Uterus (tissue), 4 donors: ENCODE data around the gene EFNB3. TPM values are rescaled to one million over a fixed set of nuclear protein-coding genes. Genes with fewer than 3 reads are reported as not detected.
A peak's percentile ranks its signal among the peaks of the same experiment; 100 is the strongest.

Source experiments
- DNase-seq, 2 donors: peaks; one replicate each; pipeline ENCODE4 v3.0.0-alpha.2; 2019 to 2020
- H3K27ac ChIP-seq, 2 donors: fragments of 200-600 bp; sonication (generic); 1 replicate in 1 of 2; 2 replicates in 1 of 2; pipeline ENCODE4 v1.5.1; 2016 to 2018
- H3K27me3 ChIP-seq, 2 donors: fragments of 200-600 bp; sonication (generic); one replicate each; pipeline ENCODE4 v1.5.1; 2018 to 2019; ENCODE audit warnings: control low read depth in 1 of 2
- H3K36me3 ChIP-seq, 2 donors: fragments of 200-600 bp; sonication (generic); one replicate each; pipeline ENCODE4 v1.5.1; 2019; ENCODE audit warnings: control low read depth in 1 of 2
- H3K4me1 ChIP-seq, 2 donors: fragments of 200-600 bp; sonication (generic); one replicate each; pipeline ENCODE4 v1.5.1; 2018 to 2019; ENCODE audit warnings: control low read depth in 1 of 2
- H3K4me3 ChIP-seq, 2 donors: fragments of 200-600 bp; sonication (generic); 1 replicate in 1 of 2; 2 replicates in 1 of 2; pipeline ENCODE4 v1.5.1; 2018 to 2019; ENCODE audit warnings: mild to moderate bottlenecking in 1 of 2
- H3K9me3 ChIP-seq, 2 donors: fragments of 200-600 bp; sonication (generic); one replicate each; pipeline ENCODE4 v1.5.1; 2019; ENCODE audit warnings: control low read depth in 1 of 2
- POLR2A ChIP-seq, 2 donors: fragments of 450-650 bp; IDR thresholded peaks; one replicate each; pipeline ENCODE4 v1.6.1; 2016; ENCODE audit warnings: antibody characterized with exemption in 2 of 2, mild to moderate bottlenecking in 1 of 2, moderate library complexity in 1 of 2
- intact Hi-C: fragments of 100-400 bp; cut with DNase I; formaldehyde crosslinking; loops from one replicate; pipeline ENCODE4 v1.15.1; 2023; ENCODE audit warnings: low total_unique reads
- total RNA-seq, 4 donors: library from RNA; depleted of rRNA in 3 of 4; stranded (reverse); fragments of >200 nt in 3 of 4; gene quantifications; one replicate each; pipeline versions ENCODE4 v1.1.0 to v1.2.4, GENCODE V29; 2014 to 2023
- TF ChIP-seq, protein P1 (sequence below), 4 experiments: fragments of 200-600 bp in 2 of 4; fragments of 450-650 bp in 2 of 4; sonication (generic) in 2 of 4; IDR thresholded peaks; one replicate each; pipeline ENCODE4 v1.5.1; 2016 to 2019; ENCODE audit warnings: antibody characterized with exemption in 4 of 4, mild to moderate bottlenecking in 2 of 4, moderate library complexity in 1 of 4
- donor health status: DM: yes; HTN: yes; CAD: no.

Gene EFNB3
- total RNA-seq, 4 donors from 2014 or later = 0.26 to 13.1 (median 5.6) TPM

GRCh38 chr17:7744416-7744815, 39.4 kb downstream of the EFNB3 start:
- H3K4me3 ChIP-seq = no peak overlapping the region
- no peaks in the 10 kb centered on the region for H3K9me3 ChIP-seq
- TF ChIP-seq POLR2A (IDR thresholded peaks at IDR 0.05) = no peak
- TF ChIP-seq, protein P1, sequence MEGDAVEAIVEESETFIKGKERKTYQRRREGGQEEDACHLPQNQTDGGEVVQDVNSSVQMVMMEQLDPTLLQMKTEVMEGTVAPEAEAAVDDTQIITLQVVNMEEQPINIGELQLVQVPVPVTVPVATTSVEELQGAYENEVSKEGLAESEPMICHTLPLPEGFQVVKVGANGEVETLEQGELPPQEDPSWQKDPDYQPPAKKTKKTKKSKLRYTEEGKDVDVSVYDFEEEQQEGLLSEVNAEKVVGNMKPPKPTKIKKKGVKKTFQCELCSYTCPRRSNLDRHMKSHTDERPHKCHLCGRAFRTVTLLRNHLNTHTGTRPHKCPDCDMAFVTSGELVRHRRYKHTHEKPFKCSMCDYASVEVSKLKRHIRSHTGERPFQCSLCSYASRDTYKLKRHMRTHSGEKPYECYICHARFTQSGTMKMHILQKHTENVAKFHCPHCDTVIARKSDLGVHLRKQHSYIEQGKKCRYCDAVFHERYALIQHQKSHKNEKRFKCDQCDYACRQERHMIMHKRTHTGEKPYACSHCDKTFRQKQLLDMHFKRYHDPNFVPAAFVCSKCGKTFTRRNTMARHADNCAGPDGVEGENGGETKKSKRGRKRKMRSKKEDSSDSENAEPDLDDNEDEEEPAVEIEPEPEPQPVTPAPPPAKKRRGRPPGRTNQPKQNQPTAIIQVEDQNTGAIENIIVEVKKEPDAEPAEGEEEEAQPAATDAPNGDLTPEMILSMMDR (IDR thresholded peaks at IDR 0.05) = no peak
- no peaks in the 10 kb centered on the region for H3K27me3 ChIP-seq
- no peak for DNase-seq
- H3K27ac ChIP-seq = peak overlapping the region; percentile 7 to 10
- H3K4me1 ChIP-seq = peaks cover 0 to 7% of the 10 kb centered on the region in 2 donors
- H3K36me3 ChIP-seq = no peaks in the 10 kb centered on the region
- intact Hi-C loops = loop anchor here (10.0 kb wide), 1 partner anchor 80 kb away; no protein-coding TSS in a partner anchor

- no peak overlapping the region for H3K4me3 ChIP-seq
- H3K27ac ChIP-seq = no peak overlapping the region
- no peaks in the 10 kb centered on the region for H3K27me3 ChIP-seq
- intact Hi-C loops = loop anchor here (10.0 kb wide), 1 partner anchor 79 kb away; no protein-coding TSS in a partner anchor
- peaks cover 0 to 7% of the 10 kb centered on the region in 2 donors for H3K4me1 ChIP-seq
- H3K9me3 ChIP-seq = no peaks in the 10 kb centered on the region
- H3K36me3 ChIP-seq = no peaks in the 10 kb centered on the region
- no peak for TF ChIP-seq POLR2A (IDR thresholded peaks at IDR 0.05)
- TF ChIP-seq, protein P1 (IDR thresholded peaks at IDR 0.05) = no peak
- peak in 1 of 2 donors; percentile 50 for DNase-seq
Observed at GRCh38 chr17:7745748-7746470, 40.9 kb downstream of the EFNB3 start.

DNA sequence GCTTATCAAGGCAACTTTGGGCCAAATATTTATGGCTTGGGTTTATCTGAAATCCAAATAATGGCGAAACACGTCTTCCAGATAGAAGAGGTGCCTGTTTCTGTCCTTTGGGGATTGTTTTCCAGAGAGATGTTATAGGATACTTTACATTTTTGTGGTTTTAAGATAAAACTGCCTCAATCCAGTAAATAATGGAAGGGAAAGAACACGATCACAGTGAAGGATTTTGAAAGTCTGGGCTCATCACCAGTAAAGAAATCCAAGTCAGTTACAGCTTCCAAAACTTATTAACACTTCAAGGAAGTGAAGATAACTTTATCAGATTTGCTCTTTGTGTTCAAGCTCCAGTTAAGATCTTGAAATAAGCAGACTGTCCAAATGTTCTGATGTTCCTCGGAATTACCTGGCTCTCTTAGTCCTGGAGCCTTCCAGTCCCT, 42.7 kb downstream of the EFNB3 start:
- intact Hi-C loops = loop anchor here (10.0 kb wide), 1 partner anchor 77 kb away; no protein-coding TSS in a partner anchor
- peak overlapping the region; percentile 49 to 63 for H3K27ac ChIP-seq
- no peak for TF ChIP-seq POLR2A (IDR thresholded peaks at IDR 0.05)
- TF ChIP-seq, protein P1 (IDR thresholded peaks at IDR 0.05) = no peak

GRCh38 chr17:7748076-7748775, 43.2 kb downstream of the EFNB3 start:
- peak in 1 of 2 donors; percentile 26 for DNase-seq
- peak overlapping the region; percentile 49 to 63 for H3K27ac ChIP-seq
- peaks cover 0 to 7% of the 10 kb centered on the region in 2 donors for H3K4me1 ChIP-seq
- no peaks in the 10 kb centered on the region for H3K27me3 ChIP-seq
- H3K4me3 ChIP-seq = no peak overlapping the region
- intact Hi-C loops = loop anchor here (10.0 kb wide), 1 partner anchor 77 kb away; no protein-coding TSS in a partner anchor
- no peaks in the 10 kb centered on the region for H3K9me3 ChIP-seq
- H3K36me3 ChIP-seq = no peaks in the 10 kb centered on the region
- TF ChIP-seq, protein P1 (IDR thresholded peaks at IDR 0.05) = no peak
- no peak for TF ChIP-seq POLR2A (IDR thresholded peaks at IDR 0.05)

More for the DNA sequence above, 42.7 kb downstream of the EFNB3 start:
- Histone ChIP-seq H3K4me1 (peaks cover 0 to 7% of the 10 kb centered on the region in 2 donors), H3K27me3 (no peaks in the 10 kb centered on the region), H3K9me3 (no peaks in the 10 kb centered on the region), H3K36me3 (no peaks in the 10 kb centered on the region), H3K4me3 (no peak overlapping the region)
- no peak for DNase-seq
